Ovary (tissue), 9 donors: ENCODE data around the gene CDKN2AIPNL. TPM values are rescaled to one million over a fixed set of nuclear protein-coding genes. Genes with fewer than 3 reads are reported as not detected.
"Not testable (repeated sequence)": the region's sequence is repeated elsewhere in the genome, so short reads cannot be mapped to it uniquely, and the experiment has no call there.

Source experiments
- DNase-seq, 5 donors: peaks; one replicate each; pipeline ENCODE4 v3.0.0-alpha.2; 2019 to 2020
- H3K27ac ChIP-seq, 2 donors: fragments of 200-600 bp; one replicate each; pipeline versions ENCODE4 v1.5.1 to v1.8.0; 2019 to 2022
- H3K27me3 ChIP-seq: fragments of 200-600 bp; one replicate; pipeline ENCODE4 v1.8.0; 2022
- H3K36me3 ChIP-seq: fragments of 200-600 bp; sonication (generic); one replicate; pipeline ENCODE4 v1.5.1; 2019
- H3K4me1 ChIP-seq: one replicate; pipeline ENCODE4 v1.8.1; 2013; ENCODE audit warnings: mild to moderate bottlenecking, moderate library complexity; ENCODE audit not compliant: insufficient read depth
- H3K4me3 ChIP-seq: fragments of 200-600 bp; sonication (generic); one replicate; pipeline ENCODE4 v1.5.1; 2017
- H3K9me3 ChIP-seq, 2 donors: fragments of 200-600 bp in 1 of 2; sonication (generic) in 1 of 2; one replicate each; pipeline versions ENCODE4 v1.5.1 to v1.8.1; 2013 to 2019; ENCODE audit warnings: mild to moderate bottlenecking in 1 of 2, moderate library complexity in 1 of 2
- EP300 ChIP-seq: sonication (generic); formaldehyde crosslinking; IDR thresholded peaks from one replicate; pipeline ENCODE4 v1.6.1; 2017; ENCODE audit warnings: antibody characterized with exemption
- POLR2A ChIP-seq: fragments of 450-650 bp; IDR thresholded peaks from one replicate; pipeline ENCODE4 v1.6.1; 2017; ENCODE audit warnings: antibody characterized with exemption, mild to moderate bottlenecking, moderate library complexity
- WGBS, 3 donors: extraction: QIAGEN DNeasy Blood & Tissue Kit in 1 of 3; methylation state at CpG; one replicate each; pipeline versions ENCODE4 v1.1.5 to v1.1.7; 2013 to 2017; 5-methylcytosine and 5-hydroxymethylcytosine counted together
- intact Hi-C, 4 donors: fragments of 100-400 bp; cut with DNase I; formaldehyde crosslinking; loops; one replicate each; pipeline versions ENCODE4 v1.11.0 to v1.15.1; 2022 to 2023
- polyA plus RNA-seq, 2 donors: library from polyadenylated mRNA; stranded (reverse); fragments of 200-250 nt in 1 of 2; fragments of 350-450 nt in 1 of 2; fragmentation: Illumina TruSeq in 1 of 2; extraction: RNeasy Lipid Tissue Mini Kit (QIAGEN cat#74804) in 1 of 2; gene quantifications; one replicate each; pipeline ENCODE4 v1.2.3, GENCODE V29; 2013 to 2014
- total RNA-seq, 7 donors: library from RNA; depleted of rRNA in 2 of 7; stranded (reverse); fragments of >200 nt in 2 of 7; fragmentation: NEBNext Ultra II Directional in 3 of 7; extraction: Animal tissue kit (Norgen Biotek cat#: 25700) in 3 of 7; gene quantifications; one replicate each; pipeline versions ENCODE4 v1.1.0 to v1.2.4, GENCODE V29; 2016 to 2023
- TF ChIP-seq, protein P1 (sequence below), 3 donors: fragments of 450-650 bp in 2 of 3; fragments of 200-600 bp in 1 of 3; IDR thresholded peaks; one replicate each; pipeline versions ENCODE4 v1.5.1 to v1.8.0; 2016 to 2022; ENCODE audit warnings: antibody characterized with exemption in 3 of 3, mild to moderate bottlenecking in 1 of 3
- donor health status: DM: no; HTN: no; CAD: no; lungs with moderate emphysema.
- donor health status: DM: no; HTN: no; CAD: no.
- donor health status: Bipolar disorder and iron deficiency.
- donor health status: DM: yes; HTN: yes; CAD: no.
- donor health status: DM: no; HTN: no; CAD: no.
- donor health status: DM: yes; HTN: yes; CAD: no.

The CDKN2AIPNL gene
- total and polyA plus RNA-seq, 9 donors, result 12.2 to 29.0 (median 17.7) TPM

DNA sequence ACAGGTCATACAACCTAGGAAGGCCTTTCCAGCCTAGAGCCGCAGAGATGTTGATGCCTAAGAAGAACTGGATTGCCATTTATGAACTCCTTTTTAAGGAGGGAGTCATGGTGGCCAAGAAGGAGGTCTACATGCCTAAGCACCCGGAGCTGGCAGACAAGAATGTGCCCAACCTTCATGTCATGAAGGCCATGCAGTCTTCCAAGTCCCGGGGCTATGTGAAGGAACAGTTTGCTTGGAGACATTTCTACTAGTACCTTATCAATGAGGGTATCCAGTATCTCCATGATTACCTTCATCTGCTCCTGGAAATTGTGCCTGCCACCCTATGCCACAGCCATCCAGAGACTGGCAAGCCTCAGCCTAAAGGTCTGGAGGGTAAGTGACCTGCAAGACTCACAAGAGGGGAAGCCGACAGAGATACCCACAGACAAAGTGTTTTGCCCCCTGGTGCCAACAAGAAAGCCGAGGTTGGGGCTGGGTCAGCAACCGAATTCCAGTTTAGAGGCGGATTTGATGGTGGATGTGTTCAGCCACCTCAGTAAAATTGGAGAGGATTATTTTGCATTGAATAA is 11.2 kb upstream of the CDKN2AIPNL start:
- Histone ChIP-seq H3K36me3 (no peaks in the 10 kb centered on the region), H3K4me3 (no peak overlapping the region), H3K4me1 (no peaks in the 10 kb centered on the region), H3K9me3 (no peaks in the 10 kb centered on the region), H3K27ac (no peak overlapping the region), H3K27me3 (no peaks in the 10 kb centered on the region)
- intact Hi-C loops, result no loop called here
- WGBS, 3 donors, result 91 to 95% (median 91%) methylated on average over 7 of the region's 7 CpGs
- no peak for DNase-seq
- TF ChIP-seq, protein P1, sequence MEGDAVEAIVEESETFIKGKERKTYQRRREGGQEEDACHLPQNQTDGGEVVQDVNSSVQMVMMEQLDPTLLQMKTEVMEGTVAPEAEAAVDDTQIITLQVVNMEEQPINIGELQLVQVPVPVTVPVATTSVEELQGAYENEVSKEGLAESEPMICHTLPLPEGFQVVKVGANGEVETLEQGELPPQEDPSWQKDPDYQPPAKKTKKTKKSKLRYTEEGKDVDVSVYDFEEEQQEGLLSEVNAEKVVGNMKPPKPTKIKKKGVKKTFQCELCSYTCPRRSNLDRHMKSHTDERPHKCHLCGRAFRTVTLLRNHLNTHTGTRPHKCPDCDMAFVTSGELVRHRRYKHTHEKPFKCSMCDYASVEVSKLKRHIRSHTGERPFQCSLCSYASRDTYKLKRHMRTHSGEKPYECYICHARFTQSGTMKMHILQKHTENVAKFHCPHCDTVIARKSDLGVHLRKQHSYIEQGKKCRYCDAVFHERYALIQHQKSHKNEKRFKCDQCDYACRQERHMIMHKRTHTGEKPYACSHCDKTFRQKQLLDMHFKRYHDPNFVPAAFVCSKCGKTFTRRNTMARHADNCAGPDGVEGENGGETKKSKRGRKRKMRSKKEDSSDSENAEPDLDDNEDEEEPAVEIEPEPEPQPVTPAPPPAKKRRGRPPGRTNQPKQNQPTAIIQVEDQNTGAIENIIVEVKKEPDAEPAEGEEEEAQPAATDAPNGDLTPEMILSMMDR (IDR thresholded peaks at IDR 0.05), result no peak
- TF ChIP-seq EP300 (no peak), POLR2A (no peak)

DNA sequence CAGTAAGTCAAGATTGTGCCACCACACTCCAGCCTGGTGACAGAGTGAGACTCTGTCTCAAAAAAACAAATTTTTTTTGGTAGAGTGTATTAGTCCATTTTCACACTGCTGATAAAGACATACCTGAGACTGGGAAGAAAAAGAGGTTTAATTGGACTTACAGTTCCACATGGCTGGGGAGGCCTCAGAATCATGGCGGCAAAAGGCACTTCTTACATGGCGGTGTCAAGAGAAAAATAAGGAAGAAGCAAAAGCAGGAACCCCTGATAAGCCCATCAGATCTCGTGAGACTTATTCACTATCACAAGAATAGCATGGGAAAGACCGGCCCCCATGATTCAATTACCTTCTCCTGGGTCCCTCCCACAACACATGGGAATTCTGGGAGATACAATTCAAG is 9.4 kb upstream of the CDKN2AIPNL start:
- WGBS, 3 donors, result 88 to 94% (median 93%) methylated on average over 4 of the region's 4 CpGs
- H3K9me3 ChIP-seq, intact Hi-C loops, DNase-seq, H3K4me3 ChIP-seq, H3K4me1 ChIP-seq, H3K27ac ChIP-seq, H3K36me3 ChIP-seq, H3K27me3 ChIP-seq: not testable (repeated sequence)

DNA sequence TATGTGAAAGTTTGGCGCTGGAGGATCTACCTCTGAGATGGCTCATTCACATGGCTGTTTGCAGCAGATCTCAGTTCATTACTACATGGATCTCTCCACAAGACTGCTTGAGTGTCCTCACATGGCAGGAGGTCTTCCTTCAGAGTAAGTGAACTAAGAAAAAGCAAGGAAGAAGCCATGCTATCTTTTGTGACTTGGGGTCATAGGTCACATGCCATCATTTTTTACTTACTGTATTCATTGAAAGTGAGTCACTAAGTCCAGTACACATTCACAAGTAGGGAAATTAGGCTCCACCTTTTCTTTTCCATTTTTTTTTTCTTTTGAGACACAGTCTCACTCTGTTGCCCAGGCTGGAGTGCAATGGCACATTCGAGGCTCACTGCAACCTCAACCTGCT is 8.7 kb upstream of the CDKN2AIPNL start:
- Histone ChIP-seq H3K27ac (no peak overlapping the region), H3K36me3 (no peaks in the 10 kb centered on the region), H3K4me3 (no peak overlapping the region), H3K9me3 (no peaks in the 10 kb centered on the region), H3K4me1 (no peaks in the 10 kb centered on the region), H3K27me3 (no peaks in the 10 kb centered on the region)
- no peak for TF ChIP-seq POLR2A
- TF ChIP-seq, protein P1 (IDR thresholded peaks at IDR 0.05), result no peak
- TF ChIP-seq EP300, result no peak
- WGBS, 3 donors, result 85 to 89% (median 88%) methylated on average over 2 of the region's 2 CpGs
- intact Hi-C loops, result no loop called here
- no peak for DNase-seq

DNA sequence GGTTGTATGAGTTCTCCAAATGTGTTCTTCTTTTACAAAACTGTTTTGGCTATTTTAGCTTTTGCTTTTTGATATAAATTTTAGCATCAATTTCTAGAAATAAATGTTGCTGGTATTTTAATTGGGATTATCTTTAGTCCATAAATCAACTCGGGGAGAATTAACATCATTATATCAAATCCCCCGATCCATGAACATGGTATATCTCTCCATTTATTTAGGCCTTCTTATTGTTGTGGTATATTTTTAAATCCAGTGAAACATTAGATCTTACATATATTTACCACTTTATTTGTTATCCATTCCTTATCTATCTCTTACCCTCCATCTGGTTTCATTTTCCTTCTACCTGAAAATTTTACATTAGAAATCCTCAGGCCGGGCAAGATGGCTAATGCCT is 7.3 kb upstream of the CDKN2AIPNL start:
- H3K27me3 ChIP-seq, result no peaks in the 10 kb centered on the region
- H3K4me1 ChIP-seq, result no peaks in the 10 kb centered on the region
- H3K27ac ChIP-seq, result no peak overlapping the region
- TF ChIP-seq EP300 (no peak), POLR2A (no peak)
- TF ChIP-seq, protein P1 (IDR thresholded peaks at IDR 0.05), result no peak
- H3K36me3 ChIP-seq, result no peaks in the 10 kb centered on the region
- no peaks in the 10 kb centered on the region for H3K9me3 ChIP-seq
- H3K4me3 ChIP-seq, result no peak overlapping the region
- no peak for DNase-seq
- intact Hi-C loops, result loop anchor here in 1 of 4 donors (10.0 kb wide), 1 partner anchor 156 kb away; no protein-coding TSS in a partner anchor
- WGBS, 3 donors, result 89 to 97% (median 95%) methylated on average over 3 of the region's 3 CpGs

DNA sequence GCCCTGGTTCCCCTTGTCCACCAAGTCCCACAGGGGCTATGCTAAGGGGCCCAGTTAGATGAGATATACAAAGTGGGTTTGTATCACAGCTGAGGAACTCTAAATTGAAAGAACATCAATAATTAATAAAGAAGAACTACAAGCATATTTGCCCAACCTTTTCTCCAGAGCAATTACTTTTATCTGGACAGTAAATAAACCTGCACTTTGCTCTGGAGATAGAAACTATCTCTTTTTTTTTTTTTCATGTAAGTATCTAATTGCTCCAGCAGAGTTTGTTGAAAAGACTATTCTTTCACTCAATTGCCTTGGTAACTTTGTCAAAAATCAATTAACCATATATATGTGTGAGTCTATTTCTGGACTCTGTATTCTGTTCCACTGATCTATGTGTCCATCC is 6.0 kb upstream of the CDKN2AIPNL start:
- Histone ChIP-seq H3K4me1 (no peaks in the 10 kb centered on the region), H3K9me3 (no peaks in the 10 kb centered on the region), H3K4me3 (no peak overlapping the region), H3K27ac (no peak overlapping the region), H3K36me3 (no peaks in the 10 kb centered on the region), H3K27me3 (no peaks in the 10 kb centered on the region)
- TF ChIP-seq EP300 (no peak), POLR2A (no peak)
- TF ChIP-seq, protein P1 (IDR thresholded peaks at IDR 0.05), result no peak
- DNase-seq, result no peak
- intact Hi-C loops, result loop anchor here in 1 of 4 donors (10.0 kb wide), 1 partner anchor 157 kb away; no protein-coding TSS in a partner anchor
